ES-I3 (cell line): ENCODE results near the gene AGPAT3.

Source experiments
- H3K36me3 ChIP-seq: 2 replicates; pipeline ENCODE4 v1.6.1; 2013; ENCODE audit warnings: mild to moderate bottlenecking, low read length, control low read depth, moderate library complexity; ENCODE audit not compliant: insufficient read depth
- H3K4me1 ChIP-seq: 2 replicates; pipeline ENCODE4 v1.6.1; 2013; ENCODE audit warnings: mild to moderate bottlenecking, control low read depth, low read length; ENCODE audit not compliant: insufficient read depth
- H3K9ac ChIP-seq: 2 replicates; pipeline ENCODE4 v1.6.1; 2013; ENCODE audit warnings: low read depth, mild to moderate bottlenecking, low read length, moderate library complexity
- H3K9me3 ChIP-seq: 2 replicates; pipeline ENCODE4 v1.6.1; 2013; ENCODE audit warnings: mild to moderate bottlenecking, low read length, moderate library complexity; ENCODE audit not compliant: control insufficient read depth, insufficient read depth

AGPAT3 gene

GRCh38 chr21:43993420-43993934 is 128.5 kb downstream of the AGPAT3 start:
- H3K9ac ChIP-seq = no peak overlapping the region
- no peaks in the 10 kb centered on the region for H3K4me1 ChIP-seq
- H3K36me3 ChIP-seq = no peaks in the 10 kb centered on the region
- no peaks in the 10 kb centered on the region for H3K9me3 ChIP-seq

- Histone ChIP-seq H3K9me3 (no peaks in the 10 kb centered on the region), H3K9ac (no peak overlapping the region), H3K36me3 (no peaks in the 10 kb centered on the region), H3K4me1 (no peaks in the 10 kb centered on the region)
Measured at GRCh38 chr21:43994085-43994484, 129.1 kb downstream of the AGPAT3 start.

- Histone ChIP-seq H3K36me3 (no peaks in the 10 kb centered on the region), H3K9me3 (no peaks in the 10 kb centered on the region), H3K4me1 (no peaks in the 10 kb centered on the region), H3K9ac (no peak overlapping the region)
Measured at GRCh38 chr21:43994646-43995045, 129.6 kb downstream of the AGPAT3 start.

GRCh38 chr21:43995521-43996105 is 130.6 kb downstream of the AGPAT3 start:
- no peaks in the 10 kb centered on the region for H3K9me3 ChIP-seq
- H3K36me3 ChIP-seq = no peaks in the 10 kb centered on the region
- no peak overlapping the region for H3K9ac ChIP-seq
- no peaks in the 10 kb centered on the region for H3K4me1 ChIP-seq

- Histone ChIP-seq H3K36me3 (no peaks in the 10 kb centered on the region), H3K9me3 (no peaks in the 10 kb centered on the region), H3K4me1 (no peaks in the 10 kb centered on the region), H3K9ac (no peak overlapping the region)
Measured at GRCh38 chr21:43997766-43998742, 133.0 kb downstream of the AGPAT3 start.

GRCh38 chr21:44000360-44000759 is 135.3 kb downstream of the AGPAT3 start:
- H3K9ac ChIP-seq = no peak overlapping the region

GRCh38 chr21:44002511-44002910 is 137.5 kb downstream of the AGPAT3 start:
- Histone ChIP-seq H3K4me1 (no peaks in the 10 kb centered on the region), H3K9ac (no peak overlapping the region), H3K9me3 (no peaks in the 10 kb centered on the region), H3K36me3 (no peaks in the 10 kb centered on the region)

More at GRCh38 chr21:44000360-44000759, 135.3 kb downstream of the AGPAT3 start:
- Histone ChIP-seq H3K9me3 (no peaks in the 10 kb centered on the region), H3K4me1 (no peaks in the 10 kb centered on the region), H3K36me3 (no peaks in the 10 kb centered on the region)

GRCh38 chr21:44003307-44003966 is 138.4 kb downstream of the AGPAT3 start:
- no peaks in the 10 kb centered on the region for H3K9me3 ChIP-seq
- H3K4me1 ChIP-seq = no peaks in the 10 kb centered on the region
- H3K9ac ChIP-seq = no peak overlapping the region
- no peaks in the 10 kb centered on the region for H3K36me3 ChIP-seq

GRCh38 chr21:44005071-44005470 is 140.0 kb downstream of the AGPAT3 start:
- H3K4me1 ChIP-seq = no peaks in the 10 kb centered on the region
- H3K9ac ChIP-seq = no peak overlapping the region
- no peaks in the 10 kb centered on the region for H3K36me3 ChIP-seq
- H3K9me3 ChIP-seq = no peaks in the 10 kb centered on the region

- peaks cover 3% of the 10 kb centered on the region for H3K4me1 ChIP-seq
- H3K9ac ChIP-seq = no peak overlapping the region
- no peaks in the 10 kb centered on the region for H3K9me3 ChIP-seq
- H3K36me3 ChIP-seq = no peaks in the 10 kb centered on the region
Measured at GRCh38 chr21:44005593-44005992, 140.6 kb downstream of the AGPAT3 start.

- no peak overlapping the region for H3K9ac ChIP-seq
- no peaks in the 10 kb centered on the region for H3K36me3 ChIP-seq
- peaks cover 8% of the 10 kb centered on the region for H3K4me1 ChIP-seq
- no peaks in the 10 kb centered on the region for H3K9me3 ChIP-seq
Measured at GRCh38 chr21:44006017-44006619, 141.1 kb downstream of the AGPAT3 start.

- Histone ChIP-seq H3K4me1 (peaks cover 9% of the 10 kb centered on the region), H3K36me3 (no peaks in the 10 kb centered on the region), H3K9ac (no peak overlapping the region), H3K9me3 (no peaks in the 10 kb centered on the region)
Measured at GRCh38 chr21:44006656-44007055, 141.6 kb downstream of the AGPAT3 start.

GRCh38 chr21:44010429-44010828 is 145.4 kb downstream of the AGPAT3 start:
- peaks cover 14% of the 10 kb centered on the region for H3K4me1 ChIP-seq
- H3K36me3 ChIP-seq = no peaks in the 10 kb centered on the region

GRCh38 chr21:44011123-44011522 is 146.1 kb downstream of the AGPAT3 start:
- Histone ChIP-seq H3K9ac (peak overlapping the region; percentile 96), H3K4me1 (peaks cover 14% of the 10 kb centered on the region)

More at GRCh38 chr21:44010429-44010828, 145.4 kb downstream of the AGPAT3 start:
- H3K9me3 ChIP-seq = no peaks in the 10 kb centered on the region
- no peak overlapping the region for H3K9ac ChIP-seq

More at GRCh38 chr21:44011123-44011522, 146.1 kb downstream of the AGPAT3 start:
- H3K36me3 ChIP-seq = no peaks in the 10 kb centered on the region
- H3K9me3 ChIP-seq = no peaks in the 10 kb centered on the region
